Nephron (organoid): ENCODE data around the gene NPAS1.
"Not testable (repeated sequence)": the region's sequence is repeated elsewhere in the genome, so short reads cannot be mapped to it uniquely, and the experiment has no call there.

Experiments
- H3K27ac Mint-ChIP-seq, 3 experiments: 2 replicates each; pipeline ENCODE4 v1.8.0; 2020; ENCODE audit warnings: mixed read lengths in 3 of 3, mild to moderate bottlenecking in 2 of 3, moderate library complexity in 1 of 3
- H3K27me3 Mint-ChIP-seq: 2 replicates; pipeline ENCODE4 v1.8.0; 2021; ENCODE audit warnings: low read depth, mild to moderate bottlenecking, moderate library complexity, mixed read lengths
- H3K36me3 Mint-ChIP-seq: 2 replicates; pipeline ENCODE4 v1.8.0; 2020; ENCODE audit warnings: low read depth, mixed read lengths
- H3K4me1 Mint-ChIP-seq: 2 replicates; pipeline ENCODE4 v1.8.0; 2020; ENCODE audit warnings: mixed read lengths
- H3K4me3 Mint-ChIP-seq, 3 experiments: 2 replicates each; pipeline ENCODE4 v1.8.0; 2020; ENCODE audit warnings: mild to moderate bottlenecking in 3 of 3, mixed read lengths in 3 of 3, moderate library complexity in 2 of 3
- H3K9me3 Mint-ChIP-seq: 2 replicates; pipeline ENCODE4 v1.8.0; 2020; ENCODE audit warnings: mixed read lengths
- TF ChIP-seq, protein P1 (sequence below), 3 experiments: fragments of 200-600 bp; sonication (generic); IDR thresholded peaks; one replicate each; pipeline ENCODE4 v1.5.0; 2021; ENCODE audit warnings: antibody characterized with exemption in 3 of 3; ENCODE audit not compliant: unreplicated experiment in 3 of 3

Gene NPAS1

DNA sequence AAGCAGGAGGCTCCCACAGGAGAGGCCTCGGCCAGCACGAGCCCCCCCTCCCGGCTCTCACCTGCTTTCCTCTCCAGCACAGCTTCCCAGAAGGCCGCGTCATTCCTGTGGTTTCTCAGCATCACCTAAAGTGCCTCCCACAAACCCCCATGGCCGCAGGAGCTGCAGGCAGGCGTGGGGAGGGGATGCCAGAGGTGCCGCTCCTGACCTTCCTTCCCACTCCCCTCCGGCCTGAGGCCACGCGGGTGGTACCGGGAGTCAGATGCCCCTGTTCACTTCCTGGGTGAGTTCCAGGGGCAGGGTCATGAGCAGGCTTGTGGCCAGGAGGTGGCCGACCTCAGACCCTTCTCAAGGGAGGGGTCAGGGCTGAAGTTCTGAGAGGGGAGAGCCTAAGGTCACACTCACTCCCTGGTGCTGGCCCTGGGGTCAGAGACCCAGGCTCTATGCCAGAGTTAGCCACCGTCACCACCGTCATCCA is 14.4 kb upstream of the NPAS1 start:
- Mint-ChIP-seq H3K9me3 (no peaks in the 10 kb centered on the region), H3K36me3 (peaks cover 21% of the 10 kb centered on the region), H3K27ac (no peak overlapping the region), H3K4me1 (no peaks in the 10 kb centered on the region), H3K27me3 (peaks cover 3% of the 10 kb centered on the region), H3K4me3 (no peak overlapping the region)
- TF ChIP-seq, protein P1, sequence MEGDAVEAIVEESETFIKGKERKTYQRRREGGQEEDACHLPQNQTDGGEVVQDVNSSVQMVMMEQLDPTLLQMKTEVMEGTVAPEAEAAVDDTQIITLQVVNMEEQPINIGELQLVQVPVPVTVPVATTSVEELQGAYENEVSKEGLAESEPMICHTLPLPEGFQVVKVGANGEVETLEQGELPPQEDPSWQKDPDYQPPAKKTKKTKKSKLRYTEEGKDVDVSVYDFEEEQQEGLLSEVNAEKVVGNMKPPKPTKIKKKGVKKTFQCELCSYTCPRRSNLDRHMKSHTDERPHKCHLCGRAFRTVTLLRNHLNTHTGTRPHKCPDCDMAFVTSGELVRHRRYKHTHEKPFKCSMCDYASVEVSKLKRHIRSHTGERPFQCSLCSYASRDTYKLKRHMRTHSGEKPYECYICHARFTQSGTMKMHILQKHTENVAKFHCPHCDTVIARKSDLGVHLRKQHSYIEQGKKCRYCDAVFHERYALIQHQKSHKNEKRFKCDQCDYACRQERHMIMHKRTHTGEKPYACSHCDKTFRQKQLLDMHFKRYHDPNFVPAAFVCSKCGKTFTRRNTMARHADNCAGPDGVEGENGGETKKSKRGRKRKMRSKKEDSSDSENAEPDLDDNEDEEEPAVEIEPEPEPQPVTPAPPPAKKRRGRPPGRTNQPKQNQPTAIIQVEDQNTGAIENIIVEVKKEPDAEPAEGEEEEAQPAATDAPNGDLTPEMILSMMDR (IDR thresholded peaks at IDR 0.05; ENCODE audit: unreplicated experiment in 3 of 3) = no peak

DNA sequence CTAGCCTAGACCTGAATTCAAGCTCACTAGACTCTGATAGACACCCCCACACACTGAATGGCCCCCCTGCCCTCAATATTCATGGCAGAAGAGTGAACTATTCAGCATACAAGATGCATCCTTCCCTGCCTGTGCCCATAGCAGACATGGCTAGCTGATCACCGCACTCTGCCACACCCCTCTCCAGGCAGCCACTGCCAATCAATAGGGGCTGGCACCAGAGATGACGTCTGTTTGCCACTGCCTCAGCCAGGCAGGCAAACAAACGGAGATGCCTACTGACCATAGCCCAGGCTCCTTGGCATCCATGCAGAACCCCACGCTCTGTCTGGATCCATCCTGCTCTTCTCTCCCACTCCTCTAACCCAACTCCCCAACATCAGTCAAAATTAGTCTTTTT is 13.8 kb upstream of the NPAS1 start:
- TF ChIP-seq, protein P1 (IDR thresholded peaks at IDR 0.05; ENCODE audit: unreplicated experiment in 3 of 3) = no peak
- Mint-ChIP-seq H3K27ac (no peak overlapping the region), H3K36me3 (peaks cover 17% of the 10 kb centered on the region), H3K4me3 (no peak overlapping the region), H3K27me3 (peaks cover 3% of the 10 kb centered on the region), H3K9me3 (no peaks in the 10 kb centered on the region), H3K4me1 (no peaks in the 10 kb centered on the region)

DNA sequence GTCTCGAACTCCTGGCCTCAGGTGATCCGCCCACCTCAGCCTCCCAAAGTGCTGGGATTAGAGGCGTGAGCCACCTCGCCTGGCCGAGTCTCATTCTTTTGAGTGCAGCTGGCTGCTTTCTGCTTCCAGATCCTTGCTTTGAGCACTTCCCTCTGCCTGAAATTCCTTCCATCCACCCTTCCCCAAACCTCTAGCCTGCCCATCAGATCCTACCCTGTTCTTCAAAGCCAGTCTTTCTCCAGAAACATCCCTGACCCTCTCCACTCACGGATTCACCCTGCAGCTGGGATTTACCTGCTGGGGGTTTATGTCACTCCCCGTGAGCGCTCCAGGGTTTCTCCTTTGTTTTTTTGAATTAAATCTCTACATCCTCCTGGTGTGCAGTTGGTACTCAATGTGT is 13.1 kb upstream of the NPAS1 start:
- TF ChIP-seq, protein P1 (IDR thresholded peaks at IDR 0.05; ENCODE audit: unreplicated experiment in 3 of 3) = no peak
- Mint-ChIP-seq H3K27me3 (peaks cover 3% of the 10 kb centered on the region), H3K36me3 (peaks cover 11% of the 10 kb centered on the region), H3K27ac (no peak overlapping the region), H3K4me1 (no peaks in the 10 kb centered on the region), H3K9me3 (no peaks in the 10 kb centered on the region), H3K4me3 (no peak overlapping the region)

DNA sequence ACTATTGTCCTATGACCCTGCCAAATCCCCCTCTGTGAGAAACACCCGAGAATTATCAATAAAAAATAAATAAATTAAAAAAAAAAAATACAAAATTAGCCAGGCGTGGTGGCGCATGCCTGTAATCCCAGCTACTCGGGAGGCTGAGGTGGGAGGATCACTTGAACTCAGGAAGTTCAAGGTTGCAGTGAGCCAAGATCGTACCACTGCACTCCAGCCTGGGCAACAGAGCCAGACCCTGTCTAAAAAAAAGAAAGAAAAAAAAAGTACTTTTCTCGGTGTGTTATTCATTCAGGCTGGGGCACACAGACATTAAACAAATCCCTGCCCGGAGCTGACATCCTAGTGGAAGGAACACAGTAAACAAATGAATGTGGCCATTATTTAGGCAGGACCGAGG is 9.1 kb upstream of the NPAS1 start:
- not testable (repeated sequence) for H3K4me3 Mint-ChIP-seq, H3K9me3 Mint-ChIP-seq, H3K27ac Mint-ChIP-seq, H3K4me1 Mint-ChIP-seq
- Mint-ChIP-seq H3K27me3 (peaks cover 11% of the 10 kb centered on the region), H3K36me3 (peaks cover 10% of the 10 kb centered on the region)

DNA sequence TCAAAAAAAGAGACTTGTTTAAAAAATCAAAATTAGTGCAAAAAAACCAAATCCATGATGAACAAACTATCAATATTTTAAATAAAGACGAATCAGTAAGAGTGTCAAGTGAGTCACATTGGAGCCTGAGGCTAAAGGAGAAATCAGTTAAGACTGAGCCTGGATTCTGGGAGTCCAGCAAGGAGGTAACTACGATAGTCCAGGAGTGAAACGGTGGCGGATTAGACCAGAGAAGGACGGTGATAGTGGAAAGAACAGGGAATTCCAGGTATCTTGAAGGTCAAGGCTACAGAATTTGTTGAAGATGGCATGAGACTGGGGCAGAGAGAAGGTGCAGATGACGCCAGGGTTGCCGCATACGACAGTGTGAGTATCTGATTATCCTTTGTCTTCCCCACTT is 7.0 kb upstream of the NPAS1 start:
- Mint-ChIP-seq H3K27ac (no peak overlapping the region), H3K9me3 (no peaks in the 10 kb centered on the region), H3K4me3 (no peak overlapping the region), H3K36me3 (peaks cover 10% of the 10 kb centered on the region), H3K27me3 (peaks cover 15% of the 10 kb centered on the region), H3K4me1 (no peaks in the 10 kb centered on the region)
- TF ChIP-seq, protein P1 (IDR thresholded peaks at IDR 0.05; ENCODE audit: unreplicated experiment in 3 of 3) = no peak

DNA sequence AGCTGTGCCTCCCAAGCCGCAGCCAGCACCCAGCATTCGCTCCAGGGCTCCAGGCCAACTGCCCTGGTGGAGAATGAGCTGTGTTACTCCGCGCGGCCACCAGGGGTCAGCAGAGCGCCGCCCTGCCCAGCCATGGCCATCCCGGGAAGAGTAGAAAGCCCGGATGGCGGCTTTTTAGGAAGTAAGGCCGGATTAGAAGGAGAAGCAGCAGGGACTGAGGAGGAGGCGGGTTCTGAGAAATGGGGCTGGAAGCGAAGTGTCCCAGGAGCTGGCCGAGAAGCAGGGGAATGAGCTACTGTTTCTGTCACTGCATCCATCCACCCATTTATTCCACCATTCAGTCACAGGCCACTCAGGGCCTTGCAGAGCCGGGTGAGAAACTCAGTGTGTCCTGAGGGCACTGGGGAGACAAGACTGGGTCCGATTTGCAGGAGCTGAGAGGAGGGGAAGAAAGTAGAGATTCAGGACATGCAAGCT is 6.6 kb upstream of the NPAS1 start:
- no peak overlapping the region for H3K27ac Mint-ChIP-seq
- H3K9me3 Mint-ChIP-seq = no peaks in the 10 kb centered on the region
- TF ChIP-seq, protein P1 (IDR thresholded peaks at IDR 0.05; ENCODE audit: unreplicated experiment in 3 of 3) = peak; percentile 94 to 99 (median 95)
- H3K36me3 Mint-ChIP-seq = peaks cover 7% of the 10 kb centered on the region
- no peaks in the 10 kb centered on the region for H3K4me1 Mint-ChIP-seq
- H3K4me3 Mint-ChIP-seq = no peak overlapping the region
- peaks cover 20% of the 10 kb centered on the region for H3K27me3 Mint-ChIP-seq
